ENCODE measurements around the gene MTCH1. TPM values are rescaled to one million over a fixed set of nuclear protein-coding genes. Genes with fewer than 3 reads are reported as not detected.
A peak's percentile ranks its signal among the peaks of the same experiment; 100 is the strongest.

MTCH1 gene
- total RNA-seq, 1 donor from 2014 or later = 172 TPM

DNA sequence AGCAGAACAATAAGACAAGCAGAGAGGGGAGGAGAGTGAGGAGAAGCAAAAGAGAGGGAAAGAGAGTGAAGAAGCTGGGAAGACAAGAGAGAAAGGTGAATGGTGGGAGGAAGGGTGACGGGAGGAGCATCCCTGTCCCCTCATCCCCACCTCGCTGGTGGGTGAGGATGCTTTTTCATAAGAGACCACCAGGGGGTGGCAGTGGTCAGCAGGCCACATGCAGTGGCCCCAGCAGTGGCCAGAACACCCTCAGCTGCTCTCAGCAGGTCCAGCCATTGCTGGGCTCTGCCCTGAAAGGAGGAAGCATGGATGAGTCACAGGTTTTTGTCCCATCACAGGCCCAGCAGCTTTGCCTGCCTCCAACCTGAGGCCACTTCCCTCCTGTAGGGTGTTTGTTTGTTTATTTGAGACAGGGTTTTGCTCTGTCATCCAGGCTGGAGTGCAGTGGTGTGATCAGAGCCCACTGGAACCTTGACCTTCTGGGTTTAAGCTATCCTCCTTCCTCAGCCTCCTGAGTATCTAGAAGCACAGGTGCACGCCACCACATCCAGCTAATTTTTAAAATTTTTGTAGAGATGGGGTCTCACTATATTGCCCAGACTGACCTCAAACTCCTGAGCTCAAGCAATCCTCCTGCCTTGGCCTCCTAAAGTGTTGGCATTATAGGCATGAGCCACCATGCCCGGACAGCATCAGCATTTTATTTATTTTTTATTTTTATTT is 43.4 kb upstream of the MTCH1 start:
- Histone ChIP-seq H3K36me3 (ENCODE audit: control insufficient read depth, insufficient read depth, low read length) (no peaks in the 10 kb centered on the region), H3K27me3 (ENCODE audit: control insufficient read depth, insufficient read depth, low read length) (no peaks in the 10 kb centered on the region), H3K4me3 (ENCODE audit: low read depth, low read length) (no peak overlapping the region)
- TF ChIP-seq, protein P1, sequence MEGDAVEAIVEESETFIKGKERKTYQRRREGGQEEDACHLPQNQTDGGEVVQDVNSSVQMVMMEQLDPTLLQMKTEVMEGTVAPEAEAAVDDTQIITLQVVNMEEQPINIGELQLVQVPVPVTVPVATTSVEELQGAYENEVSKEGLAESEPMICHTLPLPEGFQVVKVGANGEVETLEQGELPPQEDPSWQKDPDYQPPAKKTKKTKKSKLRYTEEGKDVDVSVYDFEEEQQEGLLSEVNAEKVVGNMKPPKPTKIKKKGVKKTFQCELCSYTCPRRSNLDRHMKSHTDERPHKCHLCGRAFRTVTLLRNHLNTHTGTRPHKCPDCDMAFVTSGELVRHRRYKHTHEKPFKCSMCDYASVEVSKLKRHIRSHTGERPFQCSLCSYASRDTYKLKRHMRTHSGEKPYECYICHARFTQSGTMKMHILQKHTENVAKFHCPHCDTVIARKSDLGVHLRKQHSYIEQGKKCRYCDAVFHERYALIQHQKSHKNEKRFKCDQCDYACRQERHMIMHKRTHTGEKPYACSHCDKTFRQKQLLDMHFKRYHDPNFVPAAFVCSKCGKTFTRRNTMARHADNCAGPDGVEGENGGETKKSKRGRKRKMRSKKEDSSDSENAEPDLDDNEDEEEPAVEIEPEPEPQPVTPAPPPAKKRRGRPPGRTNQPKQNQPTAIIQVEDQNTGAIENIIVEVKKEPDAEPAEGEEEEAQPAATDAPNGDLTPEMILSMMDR (IDR thresholded peaks at IDR 0.05; ENCODE audit: insufficient read depth, low read length, poor library complexity, severe bottlenecking) = peak; percentile 81
- DNase-seq (ENCODE audit: low read depth) = peak; percentile 75

DNA sequence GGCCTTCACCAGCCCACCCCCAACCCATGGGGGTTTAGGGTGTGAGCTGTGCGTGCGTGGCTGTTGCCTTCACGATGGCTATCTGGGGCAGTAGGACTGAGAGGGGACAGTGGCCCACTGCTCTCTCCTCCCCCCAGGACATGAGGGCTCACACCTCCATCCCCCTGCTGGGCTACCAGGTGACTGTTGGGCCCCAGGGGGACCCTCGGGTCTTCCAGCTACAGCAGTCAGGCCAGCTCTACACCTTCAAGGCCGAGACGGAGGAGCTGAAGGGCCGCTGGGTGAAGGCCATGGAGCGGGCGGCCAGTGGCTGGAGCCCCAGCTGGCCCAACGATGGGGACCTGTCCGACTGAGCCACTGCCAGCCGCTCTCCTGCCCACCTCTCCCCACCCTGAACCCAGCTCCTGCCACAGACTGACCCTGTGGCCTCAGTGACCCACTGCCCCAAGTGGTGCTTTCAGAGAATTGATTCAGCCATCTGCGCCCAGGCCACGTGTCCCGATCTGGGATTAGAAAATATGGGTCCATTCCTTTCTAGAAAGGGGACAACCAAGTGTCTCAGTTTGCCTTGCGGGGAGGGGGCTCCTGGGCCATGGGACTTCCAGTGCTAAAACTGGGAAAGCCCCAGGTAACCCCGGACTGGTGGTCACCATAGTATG is 41.9 kb upstream of the MTCH1 start:
- no peak for DNase-seq (ENCODE audit: low read depth)
- no peaks in the 10 kb centered on the region for H3K27me3 ChIP-seq (ENCODE audit: control insufficient read depth, insufficient read depth, low read length)
- no peak overlapping the region for H3K4me3 ChIP-seq (ENCODE audit: low read depth, low read length)
- TF ChIP-seq, protein P1 (IDR thresholded peaks at IDR 0.05; ENCODE audit: insufficient read depth, low read length, poor library complexity, severe bottlenecking) = no peak
- no peaks in the 10 kb centered on the region for H3K36me3 ChIP-seq (ENCODE audit: control insufficient read depth, insufficient read depth, low read length)

DNA sequence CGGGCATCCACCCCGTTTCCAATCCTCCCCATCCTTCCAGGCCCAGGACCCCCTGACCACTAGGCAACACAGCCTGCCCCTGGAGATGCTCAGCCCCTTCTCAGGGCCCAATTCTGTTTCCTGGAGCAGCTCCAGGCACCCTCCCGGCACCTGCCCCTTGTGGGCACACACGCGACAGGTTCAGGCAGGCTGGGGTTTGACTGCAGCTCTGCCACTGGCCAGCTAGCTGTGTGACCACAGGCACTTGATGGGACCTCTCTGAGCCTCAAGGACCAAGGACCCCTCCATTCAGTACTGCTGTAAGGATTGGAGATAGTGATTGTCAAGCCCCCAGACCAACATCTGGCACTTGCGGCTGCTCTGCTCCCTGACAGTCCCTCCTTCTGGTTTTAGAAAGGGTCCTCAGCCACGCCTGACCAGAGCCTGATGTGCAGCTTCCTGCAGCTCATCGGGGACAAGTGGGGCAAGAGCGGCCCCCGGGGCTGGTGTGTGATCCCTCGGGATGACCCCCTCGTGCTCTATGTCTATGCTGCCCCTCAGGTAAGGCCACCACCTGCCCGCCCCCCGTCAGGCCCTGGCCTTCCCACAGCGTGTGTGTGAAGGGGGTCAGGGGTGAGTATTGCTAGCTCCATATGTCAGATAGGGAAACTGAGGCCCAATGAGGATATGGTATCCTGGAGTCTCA is 41.2 kb upstream of the MTCH1 start:
- Histone ChIP-seq H3K4me3 (ENCODE audit: low read depth, low read length) (no peak overlapping the region), H3K27me3 (ENCODE audit: control insufficient read depth, insufficient read depth, low read length) (no peaks in the 10 kb centered on the region), H3K36me3 (ENCODE audit: control insufficient read depth, insufficient read depth, low read length) (no peaks in the 10 kb centered on the region)
- TF ChIP-seq, protein P1 (IDR thresholded peaks at IDR 0.05; ENCODE audit: insufficient read depth, low read length, poor library complexity, severe bottlenecking) = no peak
- DNase-seq (ENCODE audit: low read depth) = no peak

DNA sequence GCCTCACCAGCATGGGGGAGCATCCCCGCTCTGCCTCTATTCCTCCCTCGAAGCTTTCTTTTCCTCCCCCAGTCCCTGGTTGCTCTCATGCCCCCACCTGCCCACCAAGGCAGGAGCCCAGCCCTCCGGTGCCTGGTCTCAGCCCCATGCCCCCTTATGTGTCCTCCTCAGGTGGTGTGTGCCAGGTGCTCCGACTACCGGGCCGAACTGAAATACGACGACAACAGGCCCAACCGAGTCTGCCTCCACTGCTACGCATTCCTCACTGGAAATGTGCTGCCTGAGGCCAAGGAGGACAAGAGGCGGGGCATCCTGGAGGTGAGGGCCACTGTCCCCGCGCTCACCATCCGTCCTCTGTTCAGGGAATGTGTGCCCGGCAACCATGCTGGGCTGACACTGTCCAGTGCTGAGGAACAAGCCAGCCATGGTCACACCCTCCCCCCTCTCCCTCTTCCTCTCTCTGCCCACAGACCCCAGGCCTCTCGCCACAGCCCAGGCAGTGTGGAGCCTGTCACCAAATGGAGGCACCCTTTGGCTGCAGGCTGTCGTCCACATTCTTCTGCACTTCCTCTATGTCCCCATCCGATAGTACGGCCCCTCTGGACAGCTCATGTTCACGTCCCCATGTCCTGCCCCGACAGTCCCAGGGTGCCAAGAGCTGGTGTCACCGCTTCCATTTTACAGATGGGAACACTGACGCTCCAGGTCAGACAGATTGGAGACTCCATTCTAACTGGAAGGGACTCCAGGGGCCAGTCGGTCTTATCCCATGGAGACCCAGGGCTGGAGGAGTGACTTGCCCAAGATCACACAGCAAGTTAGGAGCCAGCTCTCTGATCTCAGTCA is 39.8 kb upstream of the MTCH1 start:
- no peak overlapping the region for H3K4me3 ChIP-seq (ENCODE audit: low read depth, low read length)
- TF ChIP-seq, protein P1 (IDR thresholded peaks at IDR 0.05; ENCODE audit: insufficient read depth, low read length, poor library complexity, severe bottlenecking) = no peak
- no peaks in the 10 kb centered on the region for H3K27me3 ChIP-seq (ENCODE audit: control insufficient read depth, insufficient read depth, low read length)
- DNase-seq (ENCODE audit: low read depth) = no peak
- no peaks in the 10 kb centered on the region for H3K36me3 ChIP-seq (ENCODE audit: control insufficient read depth, insufficient read depth, low read length)

DNA sequence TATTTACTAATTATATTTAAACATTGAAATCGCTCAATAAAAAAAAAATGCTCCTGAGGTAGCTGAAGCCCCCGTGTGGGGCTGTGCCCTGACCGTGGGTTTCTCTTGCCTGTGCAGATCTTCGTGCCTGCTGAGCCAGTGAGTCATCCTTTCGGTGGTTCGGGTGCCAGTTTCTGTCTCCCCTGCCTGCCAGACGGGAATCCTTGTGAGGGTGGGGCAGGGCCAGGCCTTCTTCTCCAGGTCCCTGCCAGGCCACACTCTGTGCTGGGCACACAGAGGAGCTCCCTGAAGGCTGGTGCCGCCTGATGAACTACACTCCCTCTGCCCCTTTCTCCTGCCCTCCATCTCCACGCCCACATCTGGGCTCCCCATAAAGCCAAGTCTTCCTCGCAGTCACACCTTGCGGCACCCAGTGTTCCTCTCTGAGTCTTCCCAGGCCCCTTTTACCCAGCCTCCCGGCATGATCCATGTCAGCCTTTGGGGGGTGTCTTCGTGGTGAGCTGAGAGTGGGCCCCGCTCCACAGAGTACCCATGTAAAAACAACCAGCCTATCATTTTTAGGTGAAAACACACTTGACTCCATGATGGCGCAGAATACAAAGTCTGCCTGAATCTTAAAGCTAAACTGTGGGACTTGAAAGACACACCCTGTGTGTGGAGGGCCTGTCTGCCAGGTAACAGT is 38.8 kb upstream of the MTCH1 start:
- Histone ChIP-seq H3K27me3 (ENCODE audit: control insufficient read depth, insufficient read depth, low read length) (no peaks in the 10 kb centered on the region), H3K36me3 (ENCODE audit: control insufficient read depth, insufficient read depth, low read length) (no peaks in the 10 kb centered on the region), H3K4me3 (ENCODE audit: low read depth, low read length) (no peak overlapping the region)
- TF ChIP-seq, protein P1 (IDR thresholded peaks at IDR 0.05; ENCODE audit: insufficient read depth, low read length, poor library complexity, severe bottlenecking) = no peak
- DNase-seq (ENCODE audit: low read depth) = no peak
